ENCODE data around the gene P2RY6. TPM values are rescaled to one million over a fixed set of nuclear protein-coding genes. Genes with fewer than 3 reads are reported as not detected.

Gene P2RY6
- total RNA-seq, 1 donor from 2014 or later, result 2.8 TPM

GRCh38 chr11:73287400-73288101, 15.4 kb downstream of the P2RY6 start:
- DNase-seq (ENCODE audit: missing footprints), result no peak
- intact Hi-C loops (cut with DNase I), result loop anchor here (2.0 kb wide), 2 partner anchors 103 to 457 kb away; no protein-coding TSS in a partner anchor
- ATAC-seq, result no peak

- DNase-seq (ENCODE audit: missing footprints), result no peak
- intact Hi-C loops (cut with DNase I), result loop anchor here (2.0 kb wide), 2 partner anchors 104 to 458 kb away; no protein-coding TSS in a partner anchor
- ATAC-seq, result no peak
Observed at GRCh38 chr11:73288192-73288872, 16.2 kb downstream of the P2RY6 start.

- DNase-seq (ENCODE audit: missing footprints), result peak; percentile 88
- intact Hi-C loops (cut with DNase I), result loop anchor here (2.0 kb wide), 2 partner anchors 104 to 458 kb away; no protein-coding TSS in a partner anchor
- peak; percentile 85 for ATAC-seq
Observed at GRCh38 chr11:73288873-73289707, 17.0 kb downstream of the P2RY6 start.

- no peak for DNase-seq (ENCODE audit: missing footprints)
- ATAC-seq, result no peak
- intact Hi-C loops (cut with DNase I), result no loop called here
Observed at GRCh38 chr11:73290536-73290935, 18.4 kb downstream of the P2RY6 start.

DNA sequence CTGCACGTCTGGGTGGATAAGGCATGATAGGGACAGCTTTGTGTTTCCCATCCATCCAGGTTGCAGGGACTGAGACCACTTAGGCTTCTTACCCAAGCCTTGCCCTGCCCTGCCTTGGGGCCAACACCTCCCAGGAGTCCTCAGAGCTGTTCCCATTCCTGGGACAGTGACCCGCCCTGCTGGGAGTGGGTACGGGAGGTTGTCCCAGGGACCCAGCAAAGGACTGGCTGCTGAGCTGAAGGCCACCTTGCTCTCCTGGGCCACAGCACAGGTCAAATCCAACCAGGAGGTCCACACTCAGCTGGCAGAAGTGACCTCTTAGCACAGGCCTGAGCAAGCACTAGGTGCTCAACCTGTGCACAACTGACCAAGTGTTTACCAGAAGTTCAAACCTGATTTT, 19.1 kb downstream of the P2RY6 start:
- intact Hi-C loops (cut with DNase I), result no loop called here
- DNase-seq (ENCODE audit: missing footprints), result no peak

DNA sequence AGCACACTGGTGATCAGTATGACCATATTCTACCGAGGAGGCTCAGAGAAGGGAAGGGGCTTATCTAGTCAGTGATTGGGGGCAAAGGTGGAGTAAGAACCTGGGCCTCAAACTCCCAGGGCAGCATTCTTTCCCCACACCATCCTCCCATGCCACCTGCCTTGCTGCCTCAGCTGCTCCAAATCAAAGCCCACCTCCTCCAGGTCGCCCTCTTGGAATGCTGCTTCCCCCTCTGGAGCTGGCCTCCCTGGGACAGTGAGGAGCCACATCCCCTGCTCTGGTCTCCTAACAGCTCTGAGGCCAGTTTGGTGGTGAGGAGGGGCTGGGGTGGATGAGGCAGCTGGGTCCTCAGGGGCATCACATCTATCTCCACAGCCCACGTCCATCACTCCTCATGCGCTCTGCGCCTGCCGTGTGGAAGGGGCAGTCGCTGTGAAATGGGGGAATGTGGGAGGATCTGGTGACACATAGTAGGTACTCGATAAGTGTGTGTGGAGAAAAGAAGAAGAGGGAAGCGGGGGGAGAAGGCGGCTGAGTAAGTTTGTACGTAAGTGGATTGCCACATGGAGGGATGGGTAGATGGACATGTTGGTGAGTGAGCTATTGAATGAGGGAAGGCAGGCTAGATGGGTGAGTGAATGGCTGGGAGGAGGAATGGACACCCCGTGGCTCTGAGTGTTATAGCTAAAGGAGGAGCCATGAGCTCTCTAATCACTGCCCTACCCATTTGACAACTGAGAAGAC, 19.8 kb downstream of the P2RY6 start:
- DNase-seq (ENCODE audit: missing footprints), result no peak
- intact Hi-C loops (cut with DNase I), result no loop called here
- ATAC-seq, result no peak

More for the DNA sequence above, 19.1 kb downstream of the P2RY6 start:
- no peak for ATAC-seq

DNA sequence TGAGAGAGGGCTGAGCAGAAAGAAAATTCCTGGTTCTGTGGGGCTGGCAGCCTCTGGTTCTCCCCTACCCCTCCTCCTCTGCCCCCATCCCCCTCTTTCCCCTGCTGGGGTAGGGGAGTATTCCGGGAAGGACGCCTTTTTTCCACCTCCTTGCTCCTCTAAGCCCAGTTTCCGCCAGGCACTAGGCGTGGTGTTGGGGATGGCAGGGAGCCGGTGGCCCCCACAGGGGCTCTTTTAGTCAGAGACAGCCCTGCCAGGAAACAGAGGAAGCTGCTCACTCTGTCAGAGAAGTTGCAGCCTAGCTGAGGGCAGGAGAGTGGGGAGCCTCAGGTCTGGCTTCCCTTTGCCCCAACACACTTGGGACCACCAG, 20.4 kb downstream of the P2RY6 start:
- no peak for ATAC-seq
- intact Hi-C loops (cut with DNase I), result no loop called here
- DNase-seq (ENCODE audit: missing footprints), result no peak

DNA sequence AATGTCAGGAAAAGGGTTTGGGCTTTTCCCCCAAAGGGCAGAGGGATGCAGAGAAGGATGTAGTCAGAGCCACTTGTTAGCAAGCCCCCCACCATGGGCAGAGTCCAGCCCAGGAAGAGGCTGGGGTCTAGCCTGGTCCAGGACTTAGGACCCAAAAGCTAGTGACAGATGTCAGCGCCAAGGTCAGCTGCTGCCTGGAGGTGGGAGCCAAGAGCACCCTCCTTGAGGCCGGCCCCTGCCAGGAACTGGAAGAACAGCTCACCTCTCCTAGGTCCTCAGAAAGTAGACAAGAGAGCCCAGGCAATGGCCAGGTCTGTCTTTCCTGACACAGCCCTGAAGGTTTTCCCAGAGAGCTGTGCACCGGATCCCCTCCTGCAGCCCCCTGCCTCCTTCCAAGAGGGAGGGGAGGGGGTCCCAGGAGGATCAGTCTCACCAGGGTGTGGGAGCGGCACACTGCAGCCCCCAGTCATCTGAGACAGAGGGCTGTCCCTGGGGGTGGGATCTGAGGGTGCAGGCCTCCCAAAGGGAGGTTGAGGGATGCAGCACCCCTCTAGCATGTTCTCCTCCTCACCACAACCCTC, 21.3 kb downstream of the P2RY6 start:
- intact Hi-C loops (cut with DNase I), result no loop called here
- no peak for ATAC-seq

GRCh38 chr11:73294604-73295003, 22.5 kb downstream of the P2RY6 start:
- no peak for DNase-seq (ENCODE audit: missing footprints)
- ATAC-seq, result no peak
- intact Hi-C loops (cut with DNase I), result no loop called here

More for the DNA sequence above, 21.3 kb downstream of the P2RY6 start:
- no peak for DNase-seq (ENCODE audit: missing footprints)

DNA sequence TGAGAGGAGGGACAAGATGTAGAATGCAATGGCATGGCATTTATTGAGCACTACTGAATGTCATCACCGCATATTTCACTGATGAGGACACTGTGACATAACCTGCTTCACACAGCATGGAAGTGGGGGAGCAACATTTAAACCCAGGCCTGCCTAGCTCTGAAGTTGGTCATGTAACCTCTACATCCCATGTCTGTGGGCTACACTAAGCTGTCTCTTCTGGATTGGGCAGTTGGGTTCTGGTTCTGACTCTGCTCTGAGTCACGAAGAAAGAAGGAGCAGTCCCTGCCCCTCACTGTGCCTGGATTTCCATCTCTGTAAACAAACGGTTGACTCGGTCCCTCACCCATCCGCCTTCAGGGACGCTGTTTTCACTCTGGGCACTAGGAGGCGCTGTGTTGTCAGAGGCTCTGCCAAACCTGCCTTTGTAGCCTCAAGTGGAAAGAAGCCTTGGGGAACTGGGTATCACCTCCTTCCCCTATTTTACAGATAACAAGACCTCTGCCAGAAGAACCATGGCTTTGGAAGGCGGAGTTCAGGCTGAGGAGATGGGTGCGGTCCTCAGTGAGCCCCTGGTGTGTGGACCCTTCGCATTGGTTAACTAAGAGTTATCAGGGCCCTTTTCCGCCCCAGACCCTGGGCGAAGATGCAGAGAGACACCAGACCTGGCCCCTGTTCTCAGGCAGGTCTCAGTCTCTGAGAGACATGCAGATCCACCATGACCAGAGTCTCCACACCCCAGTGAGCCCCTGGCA, 23.3 kb downstream of the P2RY6 start:
- ATAC-seq (peak; percentile 33), DNase-seq (ENCODE audit: missing footprints) (no peak)
- intact Hi-C loops (cut with DNase I), result no loop called here

GRCh38 chr11:73295996-73296318, 23.8 kb downstream of the P2RY6 start:
- no peak for DNase-seq (ENCODE audit: missing footprints)
- no peak for ATAC-seq
- intact Hi-C loops (cut with DNase I), result no loop called here

GRCh38 chr11:73296501-73297230, 24.5 kb downstream of the P2RY6 start:
- ATAC-seq (no peak), DNase-seq (ENCODE audit: missing footprints) (no peak)
- intact Hi-C loops (cut with DNase I), result no loop called here

DNA sequence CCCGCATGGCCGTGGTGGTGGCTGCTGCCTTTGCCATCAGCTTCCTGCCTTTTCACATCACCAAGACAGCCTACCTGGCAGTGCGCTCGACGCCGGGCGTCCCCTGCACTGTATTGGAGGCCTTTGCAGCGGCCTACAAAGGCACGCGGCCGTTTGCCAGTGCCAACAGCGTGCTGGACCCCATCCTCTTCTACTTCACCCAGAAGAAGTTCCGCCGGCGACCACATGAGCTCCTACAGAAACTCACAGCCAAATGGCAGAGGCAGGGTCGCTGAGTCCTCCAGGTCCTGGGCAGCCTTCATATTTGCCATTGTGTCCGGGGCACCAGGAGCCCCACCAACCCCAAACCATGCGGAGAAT, 25.1 kb downstream of the P2RY6 start:
- DNase-seq (ENCODE audit: missing footprints), result no peak

GRCh38 chr11:73297702-73298101, 25.6 kb downstream of the P2RY6 start:
- DNase-seq (ENCODE audit: missing footprints) (no peak), ATAC-seq (no peak)
- intact Hi-C loops (cut with DNase I), result no loop called here

More for the DNA sequence above, 25.1 kb downstream of the P2RY6 start:
- ATAC-seq, result no peak
- intact Hi-C loops (cut with DNase I), result no loop called here

DNA sequence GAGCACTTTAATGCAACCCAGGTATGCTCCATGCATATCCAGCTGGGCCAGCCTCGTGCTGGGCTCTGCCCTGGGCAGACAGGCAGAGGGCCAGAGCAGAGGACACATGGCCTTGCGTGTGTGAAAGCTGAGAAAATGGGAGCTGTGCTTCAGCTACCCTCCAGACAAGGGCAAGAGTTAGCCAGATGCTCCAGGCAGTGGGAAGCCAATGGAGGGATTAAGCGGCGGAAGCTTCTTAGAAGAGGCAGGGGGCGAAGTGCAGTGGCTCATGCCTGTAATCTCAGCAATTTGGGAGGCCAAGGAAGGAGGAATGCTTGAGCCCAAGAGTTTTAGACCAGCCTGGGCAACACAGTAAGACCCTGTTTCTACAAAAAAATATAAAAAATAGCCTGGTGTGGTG, 26.1 kb downstream of the P2RY6 start:
- no peak for ATAC-seq
- intact Hi-C loops (cut with DNase I), result no loop called here
- DNase-seq (ENCODE audit: missing footprints), result no peak

DNA sequence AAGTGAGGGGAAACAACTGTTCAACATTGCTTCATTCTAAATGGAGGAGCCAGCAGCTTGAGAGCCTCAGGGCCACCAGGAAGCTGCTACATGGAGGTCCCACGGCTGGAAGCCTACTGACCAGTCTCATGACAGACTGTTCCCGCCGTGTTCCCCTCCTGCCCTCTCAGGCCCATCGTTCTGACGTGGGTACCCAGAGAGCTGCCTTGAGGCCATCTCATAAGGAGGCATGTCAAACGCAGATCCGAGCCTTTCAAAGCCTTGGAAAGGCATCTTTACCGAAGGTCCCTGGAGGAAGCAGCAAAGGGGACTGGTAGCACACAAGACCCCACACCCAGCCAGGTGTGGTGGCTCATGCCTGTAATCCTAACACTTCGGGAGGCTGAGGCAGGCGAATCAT, 27.6 kb downstream of the P2RY6 start:
- no peak for DNase-seq (ENCODE audit: missing footprints)
- intact Hi-C loops (cut with DNase I), result no loop called here

GRCh38 chr11:73306069-73306841, 34.1 kb downstream of the P2RY6 start:
- ATAC-seq, result no peak
- intact Hi-C loops (cut with DNase I), result loop anchor here (2.0 kb wide), 1 partner anchor 87 kb away; no protein-coding TSS in a partner anchor
- no peak for DNase-seq (ENCODE audit: missing footprints)

More for the DNA sequence above, 27.6 kb downstream of the P2RY6 start:
- ATAC-seq, result no peak

All from Right ventricle myocardium inferior (tissue), 1 donor.